HG03565 (cell line): ENCODE data around the gene SHISA9.

Experiments
- ATAC-seq: cut with Tn5 transposase; IDR thresholded peaks from one replicate; pipeline ENCODE4 v1.9.1; 2021; ENCODE audit warnings: mild to moderate bottlenecking, moderate library complexity; ENCODE audit not compliant: unreplicated experiment

SHISA9 gene

GRCh38 chr16:12944300-12944699 is 42.9 kb downstream of the SHISA9 start:
- ATAC-seq = no peak

DNA sequence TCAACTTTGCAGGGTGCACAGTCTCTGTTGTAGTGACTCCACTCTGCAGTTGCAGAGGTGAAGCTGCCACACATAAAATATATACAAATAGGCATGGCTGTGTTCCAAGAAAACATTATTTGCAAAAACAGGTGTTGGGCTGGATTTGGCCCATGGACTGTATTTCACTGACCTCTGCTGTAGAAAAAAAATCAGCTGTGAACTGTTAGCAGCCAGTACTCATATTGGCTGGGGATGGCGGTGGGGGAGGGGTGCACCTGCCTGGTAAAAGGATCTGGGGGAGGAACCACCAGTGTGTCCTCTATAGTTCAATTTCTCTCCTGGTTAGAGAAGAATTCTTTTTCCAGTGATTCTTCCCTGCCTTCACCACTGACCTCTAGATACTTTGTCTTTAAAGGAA is 50.0 kb downstream of the SHISA9 start:
- ATAC-seq = no peak

GRCh38 chr16:12951976-12952375 is 50.6 kb downstream of the SHISA9 start:
- ATAC-seq = no peak

DNA sequence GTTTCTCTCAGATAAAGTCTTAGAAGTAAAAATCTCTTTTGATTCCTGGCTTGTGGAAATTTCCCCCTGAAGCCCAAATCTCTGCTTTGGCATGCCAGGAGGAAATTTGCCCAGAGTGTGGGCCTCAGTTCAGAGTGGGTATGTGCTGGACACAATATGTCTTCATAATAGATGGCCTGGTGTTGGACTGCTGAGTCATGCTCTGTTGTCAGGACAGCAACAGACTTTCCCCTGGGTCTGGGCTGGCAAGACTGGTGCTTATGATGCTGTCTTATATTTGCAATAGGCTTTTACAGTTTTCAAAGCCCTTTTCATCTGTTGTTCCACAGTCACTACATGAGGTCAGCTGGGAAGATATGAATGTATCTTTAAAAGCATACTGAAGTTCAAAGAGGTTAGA is 57.0 kb downstream of the SHISA9 start:
- ATAC-seq = no peak

DNA sequence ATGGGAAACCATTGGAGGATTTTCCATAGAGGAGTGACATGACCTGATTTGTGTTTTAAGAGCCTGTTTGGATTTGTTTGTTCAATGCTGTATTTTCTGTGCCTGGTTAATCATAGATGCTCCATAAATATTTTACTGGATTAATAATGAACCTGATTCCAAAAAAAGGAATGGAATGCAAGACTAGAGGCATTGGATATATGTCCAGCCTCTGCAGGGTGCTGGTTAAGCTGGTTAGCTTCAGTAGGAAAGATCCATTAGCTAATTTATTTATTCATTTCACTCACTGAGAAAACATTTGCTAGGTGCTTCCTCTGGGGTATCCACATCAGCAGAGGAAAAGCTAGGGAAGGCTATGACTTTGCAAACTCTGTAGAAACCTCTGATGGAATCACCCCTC is 57.7 kb downstream of the SHISA9 start:
- no peak for ATAC-seq

GRCh38 chr16:12961626-12962025 is 60.2 kb downstream of the SHISA9 start:
- no peak for ATAC-seq

GRCh38 chr16:12964461-12964860 is 63.1 kb downstream of the SHISA9 start:
- ATAC-seq = no peak

DNA sequence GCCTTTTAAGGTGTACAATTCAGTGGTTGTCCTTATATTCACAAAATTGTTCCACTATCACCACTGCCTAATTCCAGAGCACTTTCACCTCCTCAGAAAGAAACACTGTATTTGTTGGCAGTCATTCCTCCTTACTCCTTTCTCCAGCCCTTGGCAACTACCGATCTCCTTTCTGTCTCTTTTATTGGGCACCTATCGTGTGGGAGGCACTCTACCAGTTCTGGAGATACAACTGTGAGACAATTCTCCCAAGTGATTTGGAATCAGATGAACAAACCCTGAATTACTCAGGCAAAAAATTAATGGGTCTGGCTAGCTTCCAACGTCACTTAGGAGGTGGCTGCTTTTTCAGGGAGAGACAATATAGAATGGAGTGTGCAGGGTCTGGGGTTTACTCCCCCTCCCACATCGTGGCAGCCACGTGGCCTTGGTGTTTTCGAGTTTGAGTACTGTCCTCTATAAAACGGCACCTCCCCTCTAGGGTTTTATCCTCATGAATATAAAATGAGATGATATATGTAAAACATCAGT is 63.9 kb downstream of the SHISA9 start:
- no peak for ATAC-seq

DNA sequence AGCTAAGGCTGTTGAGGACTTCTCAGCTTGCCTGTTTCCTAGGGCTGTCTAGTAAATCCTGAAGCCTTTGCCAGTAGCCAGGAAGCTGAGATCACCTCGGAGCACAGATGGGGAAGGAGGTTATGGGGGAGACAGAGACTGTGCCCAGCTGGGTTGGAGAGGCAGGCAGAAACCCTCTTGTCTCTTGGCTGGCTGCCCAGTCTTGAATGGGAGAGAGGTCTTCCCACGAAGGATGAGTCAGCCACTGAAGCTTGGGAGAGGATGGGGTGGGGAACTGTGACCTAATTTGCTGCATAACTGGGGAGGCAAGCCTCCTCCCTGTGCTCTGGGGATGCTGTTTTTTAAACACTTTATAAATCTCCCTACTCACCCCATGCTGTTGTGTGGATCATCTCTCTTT is 69.8 kb downstream of the SHISA9 start:
- ATAC-seq = no peak

GRCh38 chr16:12972246-12972645 is 70.8 kb downstream of the SHISA9 start:
- no peak for ATAC-seq

DNA sequence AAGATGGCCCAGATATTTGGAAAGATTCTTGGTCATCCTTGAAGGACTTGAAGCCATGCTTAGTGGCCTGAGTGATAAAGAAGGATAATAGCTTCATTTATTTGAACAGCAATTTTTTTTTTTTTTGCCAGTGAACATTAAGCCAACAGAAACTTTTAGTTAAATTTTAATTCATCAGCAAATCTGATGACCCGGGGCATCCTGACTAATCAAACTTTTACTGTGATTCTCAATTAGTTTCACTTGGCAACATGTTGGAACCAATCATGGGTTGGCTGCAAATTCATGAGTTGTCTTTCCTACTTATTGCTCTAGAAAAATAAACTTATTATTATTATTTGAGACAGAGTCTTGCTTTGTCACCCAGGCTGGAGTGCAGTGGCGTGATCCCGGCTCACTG is 74.4 kb downstream of the SHISA9 start:
- ATAC-seq = no peak

DNA sequence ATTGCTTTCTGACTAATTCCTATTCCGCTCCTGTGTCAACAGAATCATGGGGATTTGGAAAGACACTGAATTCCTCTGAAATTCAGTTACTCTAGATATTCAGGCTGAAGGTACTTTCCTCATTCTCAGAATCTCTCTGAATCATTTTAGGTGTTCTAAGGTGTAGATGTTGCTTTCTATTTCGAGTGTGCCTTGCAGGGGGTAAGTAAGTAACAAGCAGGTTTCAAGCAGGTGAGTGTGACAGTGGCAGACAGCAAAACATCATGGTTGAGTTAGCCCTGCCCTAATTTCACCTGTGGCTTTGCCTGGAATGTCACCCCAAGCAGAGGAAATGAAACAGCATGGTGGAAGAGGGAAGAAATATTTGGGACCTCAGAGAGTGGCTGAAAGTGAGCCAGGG is 75.1 kb downstream of the SHISA9 start:
- ATAC-seq = no peak

- no peak for ATAC-seq
Observed at GRCh38 chr16:12976936-12977335, 75.5 kb downstream of the SHISA9 start.

DNA sequence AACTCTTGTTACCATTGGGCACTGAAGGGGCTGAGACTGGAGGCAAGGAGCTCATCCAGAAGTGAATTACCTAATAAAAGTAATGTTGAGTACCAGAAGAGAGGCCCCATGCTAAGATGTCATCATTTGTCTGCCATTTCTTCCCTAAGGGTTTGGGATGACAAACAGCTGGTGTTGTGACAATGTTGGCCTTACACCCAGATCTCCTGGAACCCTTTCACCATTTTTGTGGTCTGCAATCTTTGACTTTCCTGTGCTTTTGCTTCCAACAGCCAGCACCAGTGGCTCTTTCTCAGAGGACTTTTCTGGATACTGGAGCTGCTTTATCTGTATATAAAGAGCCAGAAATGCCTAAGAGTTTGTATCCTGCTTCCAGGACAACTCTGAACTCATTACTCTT is 84.1 kb downstream of the SHISA9 start:
- ATAC-seq = no peak

DNA sequence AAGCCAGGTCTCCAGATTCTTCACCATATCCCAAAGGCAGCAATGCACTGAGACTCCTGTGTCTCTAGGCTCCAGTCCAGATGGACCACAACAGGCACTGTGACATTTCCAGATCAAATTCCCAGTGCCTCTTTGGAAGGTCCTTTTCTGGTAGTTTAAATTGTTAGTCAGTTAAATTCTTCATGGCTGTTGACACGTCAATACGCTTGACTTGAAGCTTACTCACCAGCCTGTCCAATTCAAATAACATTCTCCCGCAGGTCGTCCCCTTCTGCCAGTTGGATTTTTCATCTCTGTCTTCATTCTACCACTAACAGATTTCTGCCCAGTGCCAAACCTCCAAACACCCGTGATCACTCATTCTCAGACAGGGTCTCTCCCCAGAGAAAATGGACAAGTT is 86.7 kb downstream of the SHISA9 start:
- ATAC-seq = no peak

- no peak for ATAC-seq
Observed at GRCh38 chr16:12992066-12992465, 90.7 kb downstream of the SHISA9 start.

DNA sequence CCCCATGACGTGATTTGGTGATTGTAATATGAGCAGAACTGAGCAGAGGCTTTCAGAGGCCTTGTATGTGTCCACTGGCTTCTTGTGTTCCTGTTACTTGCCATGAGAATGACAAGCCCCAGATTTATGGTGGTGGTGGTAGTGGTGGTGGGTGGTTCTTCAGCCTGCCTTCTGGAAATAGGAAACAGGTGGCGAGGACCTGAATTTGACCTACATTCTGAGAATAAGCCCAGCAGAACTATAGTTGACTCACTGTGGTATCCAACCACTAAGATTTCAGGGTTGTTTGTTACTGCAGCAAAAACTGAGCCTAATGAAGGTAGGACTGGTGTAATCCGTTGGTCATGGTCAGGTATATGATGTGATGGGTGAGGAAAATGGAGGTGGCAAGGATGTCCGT is 93.0 kb downstream of the SHISA9 start:
- no peak for ATAC-seq

- ATAC-seq = no peak
Observed at GRCh38 chr16:12995721-12996372, 94.4 kb downstream of the SHISA9 start.

- no peak for ATAC-seq
Observed at GRCh38 chr16:12998361-12999085, 97.1 kb downstream of the SHISA9 start.

- no peak for ATAC-seq
Observed at GRCh38 chr16:12999368-12999767, 98.0 kb downstream of the SHISA9 start.

GRCh38 chr16:13005721-13006247 is 104.4 kb downstream of the SHISA9 start:
- ATAC-seq = no peak

DNA sequence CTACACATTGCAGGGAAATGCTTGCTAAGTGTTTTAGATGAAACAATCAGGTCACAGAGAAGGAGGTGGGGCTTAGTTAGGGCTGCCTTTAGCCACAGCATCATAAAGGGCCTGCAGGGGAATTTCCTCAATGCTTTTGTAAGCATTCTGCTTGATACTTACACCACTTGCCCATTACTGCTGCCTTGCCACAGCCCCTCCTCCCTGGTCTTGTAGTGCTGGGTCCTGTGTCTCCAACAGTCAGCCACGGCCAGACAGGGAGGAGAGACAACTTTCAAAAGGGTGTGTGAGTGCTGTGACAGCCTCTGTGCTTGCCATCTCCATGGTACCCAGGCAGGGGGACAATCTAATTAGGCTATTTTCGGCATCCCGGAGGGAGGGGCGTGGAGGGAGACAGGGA is 111.2 kb downstream of the SHISA9 start:
- no peak for ATAC-seq
